Gastroesophageal sphincter (tissue), 3 donors: ENCODE results near the gene U2SURP.

Experiments
- EP300 ChIP-seq: sonication (generic); formaldehyde crosslinking; IDR thresholded peaks from one replicate; pipeline ENCODE4 v1.6.1; 2017; ENCODE audit warnings: antibody characterized with exemption, mild to moderate bottlenecking
- POLR2A ChIP-seq, 2 donors: fragments of 450-650 bp; IDR thresholded peaks; one replicate each; pipeline ENCODE4 v1.6.1; 2017; ENCODE audit warnings: antibody characterized with exemption in 2 of 2, mild to moderate bottlenecking in 2 of 2, moderate library complexity in 1 of 2
- POLR2AphosphoS5 ChIP-seq: sonication (generic); formaldehyde crosslinking; IDR thresholded peaks from one replicate; pipeline ENCODE4 v1.6.1; 2017; ENCODE audit warnings: antibody characterized with exemption
- TF ChIP-seq, protein P1 (sequence below), 4 experiments: fragments of 200-600 bp in 2 of 4; fragments of 450-650 bp in 2 of 4; sonication (generic) in 1 of 4; IDR thresholded peaks; one replicate each; pipeline ENCODE4 v1.5.1; 2017 to 2019; ENCODE audit warnings: antibody characterized with exemption in 4 of 4, mild to moderate bottlenecking in 2 of 4, moderate library complexity in 2 of 4

DNA sequence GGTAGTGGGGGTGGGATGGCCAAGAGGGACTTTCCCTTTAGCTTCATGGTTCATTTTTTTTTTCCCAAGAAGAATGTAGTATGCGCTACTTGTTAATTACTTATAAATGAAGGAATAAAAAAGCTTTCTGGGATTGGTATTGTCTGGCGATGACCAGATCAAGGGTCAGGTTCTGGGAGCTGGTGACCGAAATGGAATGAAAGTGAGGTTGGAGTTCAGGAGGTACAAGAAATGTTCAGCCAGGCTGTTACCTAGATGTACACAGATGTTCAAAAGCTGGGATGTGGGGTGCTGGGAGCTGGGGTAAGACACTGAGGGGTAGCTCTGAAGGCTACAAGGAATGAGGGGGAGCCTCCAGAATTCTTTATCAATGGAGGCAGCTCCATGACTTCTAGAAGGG lies 17.1 kb upstream of the U2SURP start:
- TF ChIP-seq, protein P1, sequence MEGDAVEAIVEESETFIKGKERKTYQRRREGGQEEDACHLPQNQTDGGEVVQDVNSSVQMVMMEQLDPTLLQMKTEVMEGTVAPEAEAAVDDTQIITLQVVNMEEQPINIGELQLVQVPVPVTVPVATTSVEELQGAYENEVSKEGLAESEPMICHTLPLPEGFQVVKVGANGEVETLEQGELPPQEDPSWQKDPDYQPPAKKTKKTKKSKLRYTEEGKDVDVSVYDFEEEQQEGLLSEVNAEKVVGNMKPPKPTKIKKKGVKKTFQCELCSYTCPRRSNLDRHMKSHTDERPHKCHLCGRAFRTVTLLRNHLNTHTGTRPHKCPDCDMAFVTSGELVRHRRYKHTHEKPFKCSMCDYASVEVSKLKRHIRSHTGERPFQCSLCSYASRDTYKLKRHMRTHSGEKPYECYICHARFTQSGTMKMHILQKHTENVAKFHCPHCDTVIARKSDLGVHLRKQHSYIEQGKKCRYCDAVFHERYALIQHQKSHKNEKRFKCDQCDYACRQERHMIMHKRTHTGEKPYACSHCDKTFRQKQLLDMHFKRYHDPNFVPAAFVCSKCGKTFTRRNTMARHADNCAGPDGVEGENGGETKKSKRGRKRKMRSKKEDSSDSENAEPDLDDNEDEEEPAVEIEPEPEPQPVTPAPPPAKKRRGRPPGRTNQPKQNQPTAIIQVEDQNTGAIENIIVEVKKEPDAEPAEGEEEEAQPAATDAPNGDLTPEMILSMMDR (IDR thresholded peaks at IDR 0.05), result no peak
- TF ChIP-seq POLR2A (IDR thresholded peaks at IDR 0.05), result no peak
- TF ChIP-seq POLR2AphosphoS5, result no peak
- no peak for TF ChIP-seq EP300
